ENCODE data around the gene HDAC4. TPM values are rescaled to one million over a fixed set of nuclear protein-coding genes. Genes with fewer than 3 reads are reported as not detected.

Gene HDAC4
- total and polyA plus RNA-seq, 12 donors: 3.7 to 40.0 (median 25.5) TPM

DNA sequence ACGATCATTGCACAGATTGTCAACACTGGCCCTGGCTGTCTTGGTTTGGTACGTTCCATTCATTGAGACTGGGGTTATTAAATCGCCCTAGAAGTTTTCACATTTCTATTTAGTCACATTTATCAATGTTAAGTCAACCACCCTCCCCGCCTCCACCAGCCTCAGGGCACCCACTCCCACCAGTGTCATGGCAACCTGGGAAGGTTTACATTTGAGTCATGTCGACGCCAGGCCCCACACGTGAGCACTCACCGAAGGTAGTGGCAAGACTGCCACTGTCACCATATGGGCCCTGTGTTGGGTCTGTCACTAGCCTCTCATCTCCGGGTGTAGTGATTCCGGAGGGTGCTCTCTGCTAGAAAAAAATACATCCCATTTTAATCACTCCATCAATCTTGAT is 358.8 kb downstream of the HDAC4 start:
- Histone ChIP-seq H3K27ac (no peak overlapping the region), H3K4me3 (no peak overlapping the region), H3K9me3 (no peaks in the 10 kb centered on the region), H3K36me3 (no peaks in the 10 kb centered on the region), H3K4me1 (peaks cover 0 to 10% (median 0%) of the 10 kb centered on the region in 9 donors), H3K27me3 (no peaks in the 10 kb centered on the region)
- TF ChIP-seq CTCF (IDR thresholded peaks at IDR 0.05): no peak
- WGBS, 2 donors: 87 to 88% methylated on average over 10 of the region's 10 CpGs
- no peak for ATAC-seq
- intact Hi-C loops (cut with DNase I): loop anchor here in 3 of 10 donors (5.0 to 10.0 kb wide), 3 partner anchors 65 to 1103 kb away; partner anchors contain the start of gene OTOS (in 1 of the 3)
- DNase-seq: no peak

DNA sequence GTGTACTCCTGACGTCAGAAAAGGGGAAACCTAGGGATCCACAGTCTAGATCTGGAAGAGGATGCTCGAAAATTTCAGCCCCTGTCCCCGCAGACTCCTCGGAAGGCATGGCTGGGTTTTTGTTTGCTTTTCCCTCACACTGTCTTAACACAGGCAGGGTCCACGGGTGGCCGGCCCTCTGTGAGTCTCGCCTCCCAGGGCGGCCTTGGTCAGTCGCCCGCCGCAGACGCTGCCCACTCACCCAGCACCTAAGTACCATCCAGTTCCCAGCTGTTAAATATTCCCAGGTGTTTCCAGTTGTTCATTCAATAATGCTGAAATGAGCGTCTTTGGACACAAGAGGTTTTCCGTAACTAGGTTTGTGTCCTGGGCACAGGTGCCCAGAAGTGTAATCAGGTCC is 359.8 kb downstream of the HDAC4 start:
- H3K4me1 ChIP-seq: no peaks in the 10 kb centered on the region
- WGBS, 2 donors: 86 to 91% methylated on average over 14 of the region's 14 CpGs
- no peak overlapping the region for H3K4me3 ChIP-seq
- no peak for TF ChIP-seq CTCF (IDR thresholded peaks at IDR 0.05)
- H3K9me3 ChIP-seq: no peaks in the 10 kb centered on the region
- no peak overlapping the region for H3K27ac ChIP-seq
- intact Hi-C loops (cut with DNase I): loop anchor here in 3 of 10 donors (5.0 to 10.0 kb wide), 3 partner anchors 66 to 1104 kb away; partner anchors contain the start of gene OTOS (in 1 of the 3)
- H3K36me3 ChIP-seq: no peaks in the 10 kb centered on the region
- no peaks in the 10 kb centered on the region for H3K27me3 ChIP-seq
- DNase-seq: no peak
- no peak for ATAC-seq

DNA sequence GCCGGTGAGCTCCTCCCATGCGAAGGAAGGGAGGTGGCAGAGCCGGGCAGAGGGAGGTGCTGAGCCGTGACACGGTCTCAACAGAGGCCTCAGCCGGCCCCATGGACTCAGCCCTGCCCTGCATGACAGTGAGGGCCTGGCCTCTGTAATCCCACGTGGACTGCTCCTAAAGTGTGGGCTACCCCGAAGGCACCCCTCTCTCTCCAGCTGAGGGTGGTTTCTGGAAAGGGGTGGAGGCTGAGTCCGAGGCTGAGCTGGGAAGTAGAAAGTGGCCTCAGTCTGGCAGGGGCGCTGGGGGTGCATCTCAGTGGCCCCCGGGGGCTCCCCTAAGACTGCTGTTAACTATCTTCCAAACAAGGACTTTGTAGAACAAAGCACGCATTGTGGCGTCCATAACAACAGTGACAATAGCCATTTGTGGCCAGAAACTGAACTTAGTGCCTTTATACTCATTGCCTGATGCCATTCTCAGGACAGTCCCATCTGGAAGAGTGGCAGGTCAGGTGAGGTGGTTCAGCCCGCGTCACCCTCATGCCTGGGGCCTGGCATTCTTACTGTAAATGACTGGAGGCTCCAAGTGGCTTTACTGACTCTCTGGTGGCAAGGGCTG is 360.6 kb downstream of the HDAC4 start:
- DNase-seq (no peak), ATAC-seq (no peak)
- H3K9me3 ChIP-seq: no peaks in the 10 kb centered on the region
- no peak for TF ChIP-seq CTCF (IDR thresholded peaks at IDR 0.05)
- 77 to 80% methylated on average over 15 of the region's 15 CpGs for WGBS, 2 donors
- H3K36me3 ChIP-seq: no peaks in the 10 kb centered on the region
- no peak overlapping the region for H3K4me3 ChIP-seq
- H3K4me1 ChIP-seq: peaks cover 0 to 4% (median 0%) of the 10 kb centered on the region in 9 donors
- no peaks in the 10 kb centered on the region for H3K27me3 ChIP-seq
- H3K27ac ChIP-seq: no peak overlapping the region
- intact Hi-C loops (cut with DNase I): loop anchor here in 3 of 10 donors (5.0 to 10.0 kb wide), 3 partner anchors 67 to 1105 kb away; partner anchors contain the start of gene OTOS (in 1 of the 3)

- Histone ChIP-seq H3K4me3 (no peak overlapping the region), H3K27me3 (peaks cover 0 to 6% (median 1%) of the 10 kb centered on the region in 7 donors), H3K9me3 (no peaks in the 10 kb centered on the region), H3K4me1 (peaks cover 0 to 5% (median 0%) of the 10 kb centered on the region in 9 donors), H3K27ac (no peak overlapping the region), H3K36me3 (no peaks in the 10 kb centered on the region)
- no peak for ATAC-seq
- 83 to 84% methylated on average over 11 of the region's 11 CpGs for WGBS, 2 donors
- no peak for DNase-seq
- TF ChIP-seq CTCF (IDR thresholded peaks at IDR 0.05): no peak
- intact Hi-C loops (cut with DNase I): loop anchor here in 8 of 10 donors (5.0 to 10.0 kb wide), 8 partner anchors 65 to 1105 kb away; partner anchors contain the start of gene OTOS (in 5 of the 8)
Measured at GRCh38 chr2:239039479-239039861, 361.4 kb downstream of the HDAC4 start.
